Stimulated activated CD4-positive, alpha-beta T cell treated with anti-CD3 and anti-CD28 coated beads, Interleukin-15, amount 100 ng/mL, for 24 hours (primary cell): Measurements from ENCODE around the gene DEFB108B.
"Not testable (repeated sequence)": the region's sequence is repeated elsewhere in the genome, so short reads cannot be mapped to it uniquely, and the experiment has no call there.

Experiments
- DNase-seq: peaks from one replicate; pipeline ENCODE4 v3.0.0-alpha.2; 2020

DEFB108B gene

DNA sequence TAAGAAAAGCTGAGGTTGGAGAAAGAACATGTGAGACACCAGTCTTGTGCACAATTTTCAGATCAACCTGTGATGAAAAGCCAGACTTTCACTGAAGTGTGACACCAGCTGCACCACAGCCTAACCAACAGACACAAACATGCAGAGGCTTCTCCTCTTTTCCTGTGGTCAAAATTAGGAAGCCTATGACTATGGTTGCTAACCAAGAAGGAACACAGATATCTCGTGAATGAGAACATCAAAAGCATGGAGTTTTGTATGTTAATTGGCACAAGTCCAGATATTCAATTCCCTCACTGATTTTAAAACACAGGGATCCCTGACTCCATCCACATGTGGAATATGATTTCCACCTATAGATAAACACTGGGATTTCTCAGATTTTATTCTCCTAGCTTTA is 11.5 kb upstream of the DEFB108B start:
- DNase-seq = not testable (repeated sequence)

DNA sequence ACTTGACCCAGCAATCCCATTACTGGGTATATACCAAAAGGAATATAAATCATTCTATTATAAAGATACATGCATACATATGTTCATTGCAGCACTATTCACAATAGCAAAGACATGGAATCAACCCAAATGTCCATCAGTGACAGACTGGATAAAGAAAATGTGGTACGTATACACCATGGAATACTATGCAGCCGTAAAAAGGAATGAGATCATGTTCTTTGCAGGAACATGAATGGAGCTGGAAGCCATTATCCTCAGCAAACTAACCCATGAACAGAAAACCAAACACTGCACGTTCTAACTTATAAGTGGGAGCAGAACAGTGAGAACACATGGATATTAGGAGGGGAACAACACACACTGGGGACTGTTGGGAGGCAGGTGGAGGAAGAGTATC is 3.8 kb upstream of the DEFB108B start:
- DNase-seq = not testable (repeated sequence)

DNA sequence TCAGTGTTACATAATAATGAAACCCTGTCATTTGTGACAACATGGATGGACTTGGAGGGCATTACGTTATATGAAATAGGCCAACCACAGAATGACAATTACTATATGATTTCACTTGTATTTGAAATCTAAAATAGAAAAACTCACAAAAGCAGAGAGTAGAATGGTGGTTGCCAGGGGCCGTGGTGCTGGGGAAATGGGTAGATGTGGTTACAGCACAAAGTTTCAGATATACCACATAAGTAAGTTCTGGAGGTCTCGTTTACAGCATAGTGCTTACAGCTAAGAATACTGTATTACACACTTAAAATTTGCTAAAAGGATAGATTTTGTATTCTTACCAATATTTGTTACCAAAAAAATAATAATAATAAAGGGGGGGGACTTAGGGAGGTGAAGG is 3.3 kb upstream of the DEFB108B start:
- DNase-seq = not testable (repeated sequence)

DNA sequence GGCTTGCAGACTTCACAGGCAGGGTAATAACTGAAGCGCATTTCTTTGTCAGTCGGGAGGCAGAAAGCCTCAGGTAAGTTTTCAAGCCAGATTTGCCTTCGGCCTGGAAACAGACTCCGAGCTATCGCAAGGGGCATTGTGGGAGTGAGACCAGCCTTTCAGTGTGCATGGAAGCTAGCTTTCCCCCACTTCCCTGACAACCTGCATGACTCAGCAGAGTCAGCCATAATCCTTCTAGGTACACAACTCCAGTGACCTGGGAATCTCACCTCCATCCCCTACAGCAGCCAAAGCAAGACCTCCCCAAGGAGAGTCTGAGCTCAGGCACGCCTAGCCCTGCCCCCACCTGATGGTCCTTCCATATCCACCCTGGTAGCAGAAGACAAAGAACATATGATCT is 9.7 kb downstream of the DEFB108B start:
- DNase-seq = not testable (repeated sequence)

DNA sequence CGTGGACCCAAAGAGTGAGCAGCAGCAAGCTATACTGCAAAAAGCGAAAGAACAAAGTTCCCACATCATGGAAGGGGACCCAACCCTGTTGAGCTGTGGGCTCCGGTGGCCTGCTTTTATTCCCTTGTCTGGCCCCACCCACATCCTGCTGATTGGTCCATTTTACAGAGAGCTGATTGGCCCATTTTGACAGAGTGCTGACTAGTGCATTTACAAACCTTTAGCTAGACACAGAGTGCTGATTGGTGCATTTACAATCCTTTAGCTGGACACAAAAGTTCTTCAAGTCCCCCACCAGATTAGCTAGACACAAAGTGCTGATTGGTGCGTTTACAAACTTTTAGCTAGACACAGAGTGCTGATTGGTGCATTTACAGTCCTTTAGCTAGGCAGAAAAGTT is 10.4 kb downstream of the DEFB108B start:
- not testable (repeated sequence) for DNase-seq

DNA sequence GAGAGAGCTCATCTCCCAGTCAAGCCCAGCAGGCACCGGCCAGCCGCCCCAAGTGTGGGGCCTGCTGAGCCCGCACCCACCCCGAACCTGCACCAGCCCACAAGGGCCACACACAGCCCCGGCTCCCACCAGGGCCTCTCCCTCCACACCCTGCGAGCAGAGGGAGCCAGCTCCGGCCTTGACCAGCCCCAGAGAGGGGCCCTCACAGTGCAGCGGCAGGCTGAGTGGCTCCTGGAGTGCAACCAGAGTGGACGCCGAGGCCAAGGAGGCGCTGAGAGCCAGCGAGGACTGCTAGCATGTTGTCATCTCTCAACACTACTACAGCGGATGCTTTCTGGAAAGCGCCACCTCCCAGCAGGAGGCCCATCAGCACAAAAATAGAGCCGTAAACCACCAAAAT is 10.9 kb downstream of the DEFB108B start:
- DNase-seq = no peak

DNA sequence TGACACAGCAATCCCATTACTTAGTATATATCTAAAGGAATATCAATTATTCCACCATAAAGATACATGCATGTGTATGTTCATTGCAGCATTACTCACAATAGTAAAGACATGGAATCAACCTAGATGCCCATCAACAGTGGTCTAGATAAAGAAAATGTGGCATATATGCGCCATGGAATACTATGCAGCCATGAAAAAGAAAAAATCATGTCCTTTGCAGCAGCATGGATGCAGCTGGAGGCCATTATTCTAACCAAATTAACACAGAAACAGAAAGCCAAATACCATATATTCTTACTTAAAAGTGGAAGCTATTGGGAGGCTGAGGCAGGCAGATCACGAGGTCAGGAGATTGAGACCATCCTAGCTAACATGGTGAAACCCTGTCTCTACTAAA is 20.9 kb downstream of the DEFB108B start:
- not testable (repeated sequence) for DNase-seq

DNA sequence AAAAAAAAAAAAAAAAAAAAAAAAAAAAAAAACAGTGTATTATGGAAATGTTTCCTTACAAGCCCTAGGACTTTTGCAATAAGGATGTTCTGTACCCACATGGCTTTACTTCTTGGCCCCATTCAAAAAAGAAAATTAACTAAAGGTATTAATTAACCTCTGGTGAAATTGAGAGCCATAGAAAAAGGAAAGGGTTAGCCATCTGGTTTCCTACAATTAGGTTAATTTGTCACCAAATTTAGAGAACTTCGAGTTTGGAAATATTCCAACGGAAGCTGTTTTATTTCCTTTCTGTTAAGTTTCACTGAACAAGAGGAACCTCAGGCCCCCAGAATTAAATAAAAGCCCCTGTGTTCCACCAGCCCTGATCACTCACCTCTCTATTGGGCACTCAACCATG is 22.9 kb downstream of the DEFB108B start:
- DNase-seq = not testable (repeated sequence)

DNA sequence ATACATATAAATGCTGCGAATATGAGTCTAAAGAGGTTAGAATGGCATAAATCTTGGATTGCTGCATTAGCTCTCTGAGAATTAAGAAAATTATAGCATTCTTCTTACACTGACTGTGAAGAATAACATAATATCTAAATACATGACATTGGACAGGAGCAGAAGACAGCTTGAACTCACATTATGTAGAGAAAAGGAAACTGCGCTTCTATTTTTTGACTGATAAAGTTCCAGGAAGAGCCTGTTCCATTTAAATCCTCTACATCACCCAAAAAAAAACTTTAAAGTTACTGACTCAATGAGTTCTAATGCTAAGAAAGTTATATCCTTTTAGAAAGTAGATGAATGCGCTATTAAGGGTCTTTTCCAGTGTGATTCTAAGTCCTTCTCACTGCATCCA is 27.8 kb downstream of the DEFB108B start:
- not testable (repeated sequence) for DNase-seq

DNA sequence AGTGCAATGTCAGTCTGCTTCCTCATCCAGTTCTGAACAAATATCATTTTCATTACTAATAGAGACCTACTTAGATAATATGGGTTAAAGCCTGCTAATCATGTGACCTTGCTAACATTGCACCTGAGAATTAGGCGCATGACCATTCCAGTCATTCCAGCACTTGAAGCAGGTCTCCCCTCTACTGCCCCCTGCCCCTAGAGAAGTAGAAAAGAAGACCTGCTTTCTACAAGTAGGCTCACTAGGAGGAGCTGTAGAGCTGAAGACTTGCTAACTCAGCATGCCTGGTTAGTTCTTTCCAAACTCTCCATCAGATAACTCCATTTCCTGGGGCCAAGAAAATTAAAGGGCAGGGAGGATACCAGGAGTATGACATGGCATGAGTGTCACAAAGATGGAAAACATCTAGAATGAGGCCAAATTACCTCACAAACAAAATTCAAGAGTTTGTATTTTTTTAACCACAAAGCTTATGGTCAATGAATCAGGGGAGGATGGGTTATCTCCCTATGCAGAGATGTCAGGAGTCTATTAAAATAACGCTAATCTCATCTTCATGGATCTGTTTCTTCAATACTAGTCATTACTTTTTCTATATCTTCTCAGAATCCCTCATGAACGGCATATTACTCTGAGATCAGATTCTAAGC is 31.1 kb downstream of the DEFB108B start:
- DNase-seq = peak; percentile 18

DNA sequence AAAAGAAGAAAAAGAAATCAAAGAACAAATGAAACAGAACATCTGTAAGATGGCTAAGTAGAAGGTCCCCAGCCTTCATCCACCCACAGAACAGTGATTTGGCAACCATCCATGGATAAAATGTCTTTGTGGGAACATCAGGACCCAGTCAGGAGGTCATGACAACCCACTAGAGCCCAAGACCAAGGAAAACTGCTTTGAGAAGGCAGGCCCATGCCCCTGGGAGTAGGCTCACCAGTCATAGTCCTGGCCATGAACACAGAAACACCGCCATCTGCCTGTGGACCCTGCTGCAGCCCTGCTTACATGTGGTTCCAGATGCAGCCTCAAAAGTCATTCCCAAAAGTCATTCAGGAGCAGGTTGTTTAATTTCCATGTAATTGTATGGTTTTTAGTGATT is 34.2 kb downstream of the DEFB108B start:
- DNase-seq = not testable (repeated sequence)

DNA sequence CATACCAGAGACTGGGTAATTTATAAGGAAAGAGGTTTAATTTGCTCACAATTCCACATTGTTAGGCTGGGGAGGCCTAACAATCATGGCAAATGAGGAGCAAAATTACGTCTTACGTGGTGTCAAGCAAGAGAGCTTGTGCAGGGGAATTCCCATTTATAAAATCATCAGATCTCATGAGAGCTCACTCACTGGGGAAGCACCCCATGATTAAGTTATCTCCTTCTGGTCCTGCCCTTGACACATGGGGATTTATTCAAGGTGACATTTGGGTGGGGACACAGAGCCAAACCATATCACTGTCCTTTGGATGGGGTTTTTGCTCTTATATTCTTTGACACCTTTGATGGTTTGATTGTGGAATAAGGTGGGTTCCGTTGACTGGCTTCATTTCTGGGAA is 36.9 kb downstream of the DEFB108B start:
- DNase-seq = not testable (repeated sequence)

DNA sequence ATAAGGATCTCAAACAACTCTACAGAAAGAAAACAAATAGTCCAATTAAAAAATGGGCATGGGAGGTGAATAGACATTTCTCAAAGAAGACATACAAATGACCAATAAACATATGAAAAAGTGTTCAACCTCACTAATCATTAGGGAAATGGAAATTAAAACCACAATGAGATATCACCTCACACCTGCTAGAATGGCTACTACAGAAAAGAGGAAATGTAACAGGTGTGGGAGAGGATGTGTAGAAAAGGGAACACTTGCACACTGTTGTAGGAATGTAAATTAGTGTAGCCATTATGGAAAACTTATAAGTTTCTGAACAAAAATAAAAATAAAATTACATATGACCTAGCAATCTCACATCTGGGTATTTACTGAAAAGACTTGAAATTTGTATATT is 37.7 kb downstream of the DEFB108B start:
- not testable (repeated sequence) for DNase-seq

DNA sequence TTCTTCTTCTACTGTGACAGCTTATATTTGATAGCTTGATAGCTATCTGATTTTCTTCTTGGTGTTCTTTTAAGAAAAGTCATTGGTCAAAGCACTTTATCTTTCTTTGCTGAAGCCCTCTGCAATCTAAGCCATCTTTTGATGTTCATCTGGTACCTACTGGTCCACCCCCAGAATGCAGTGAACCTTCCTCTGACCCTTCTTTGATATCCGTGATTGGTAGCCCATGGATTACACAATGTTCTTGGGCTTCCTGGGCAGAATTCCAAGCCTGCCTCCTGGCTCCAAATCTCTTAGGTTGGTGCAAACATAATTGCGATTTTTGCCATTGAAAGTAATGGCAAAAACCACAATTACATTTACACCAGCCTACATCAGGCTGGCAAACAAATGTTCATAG is 43.3 kb downstream of the DEFB108B start:
- not testable (repeated sequence) for DNase-seq

DNA sequence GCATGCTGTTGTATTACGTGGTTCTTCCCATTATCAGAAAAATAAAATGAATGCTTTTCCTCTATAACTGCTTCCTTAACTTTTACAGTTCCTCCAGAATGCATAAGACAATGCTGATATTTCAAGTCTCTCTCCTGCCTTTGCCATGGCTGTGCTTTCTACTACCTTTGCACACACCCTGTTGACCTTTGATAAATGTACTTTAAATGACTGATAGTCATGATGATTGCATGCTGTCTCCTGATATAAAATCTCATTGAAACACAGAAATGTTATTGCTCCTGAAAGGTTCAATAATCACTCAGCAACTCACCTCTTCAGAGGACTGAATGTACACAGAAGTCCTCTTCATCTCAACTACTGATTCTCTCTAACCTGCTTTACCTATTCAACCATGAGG is 45.1 kb downstream of the DEFB108B start, which contains the start of gene DEFB131B:
Gene DEFB131B (plus strand): TSS at position 395 of the 400 bp plus-strand sequence. CDS start 0 bp downstream, at position 395.
- not testable (repeated sequence) for DNase-seq

DNA sequence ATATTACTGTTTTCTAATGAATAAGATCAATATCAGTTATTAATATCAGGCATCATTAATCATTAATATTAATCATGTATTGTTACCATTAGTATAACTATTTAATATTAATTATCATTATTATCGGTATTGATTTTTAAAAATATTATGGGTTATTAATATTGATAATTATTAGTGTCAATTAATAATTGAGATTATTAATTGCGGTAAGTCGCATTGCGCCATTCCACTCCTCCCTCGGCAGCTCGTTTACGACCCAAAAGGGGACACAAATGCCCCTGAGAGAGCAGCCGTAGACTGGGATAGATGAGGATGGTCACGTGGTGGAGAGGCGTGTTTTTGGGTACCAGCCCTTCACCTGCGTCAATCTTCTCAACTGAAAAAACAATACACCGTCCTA is 52.8 kb downstream of the DEFB108B start:
- DNase-seq = not testable (repeated sequence)
